ENCODE measurements around the gene C8A. TPM values are rescaled to one million over a fixed set of nuclear protein-coding genes. Genes with fewer than 3 reads are reported as not detected.

The C8A gene
- total and polyA plus RNA-seq, 2 of the 13 experiments (the other 11 are each of a cell fraction or from before 2014, with no cell fraction given): 10.5 to 15.0 TPM

- DNase-seq (ENCODE audit: low spot score): peak; percentile 67
- Histone ChIP-seq H3K27ac (ENCODE audit: extremely low read length, insufficient read depth, low read length) (no peak overlapping the region), H3K4me2 (ENCODE audit: low read depth, low read length) (no peak overlapping the region), H4K20me1 (ENCODE audit: insufficient read depth, low read length) (no peaks in the 10 kb centered on the region), H3K4me3 (replicated peaks in 1 of 3; ENCODE audit: insufficient read depth in 1 of 3, low read depth in 2 of 3, low read length in 3 of 3) (no peak overlapping the region), H3K9me3 (ENCODE audit: low read length) (no peaks in the 10 kb centered on the region), H2AFZ (ENCODE audit: low read length) (no peak overlapping the region), H3K4me1 (ENCODE audit: insufficient read depth, low read length) (peaks cover 49% of the 10 kb centered on the region), H3K27me3 (ENCODE audit: control insufficient read depth in 1 of 2, insufficient read depth in 2 of 2, low read length in 2 of 2) (no peaks in the 10 kb centered on the region), H3K79me2 (ENCODE audit: insufficient read depth, low read length) (no peaks in the 10 kb centered on the region), H3K9ac (ENCODE audit: insufficient read depth, low read depth, low read length) (no peak overlapping the region), H3K36me3 (replicated peaks in 1 of 2; ENCODE audit: control insufficient read depth in 1 of 2, insufficient read depth in 2 of 2, low read length in 2 of 2) (no peaks in the 10 kb centered on the region)
- no TSS peak for BruUV-seq (replicated peaks)
- in situ Hi-C loops (cut with HindIII; ENCODE audit: extremely low pct_ligation_motif_present, low pct_unique_long_range_greater_than_20kb) (loop anchor here (5.0 to 25.0 kb wide), 4 partner anchors 135 to 1205 kb away; partner anchors contain the start of gene C8B), intact Hi-C loops (cut with micrococcal nuclease; ENCODE audit: unreplicated experiment) (loop anchor here (1.0 to 2.0 kb wide), 4 partner anchors 136 to 509 kb away; no protein-coding TSS in a partner anchor)
- ChIA-PET CTCF (ENCODE audit: low intra/inter-chr PET ratio, low total read pairs) (interaction anchor here (0.6 to 4.3 kb wide), 7 partner anchors 134 to 509 kb away, joined by 3 to 51 read pairs (median 5); partner anchors contain the start of gene C8B), POLR2A (interaction anchor here (0.6 to 1.1 kb wide), 7 partner anchors 23 to 138 kb away, joined by 3 to 5 read pairs (median 4); partner anchors contain the start of genes C8A and C8B)
- WGBS (ENCODE audit: low lambda C conversion rate): 25% methylated on average over 8 of the region's 8 CpGs
- FAIRE-seq: peak; percentile 77
- peak; percentile 64 for ATAC-seq
- TF ChIP-seq SALL2 (CRISPR knock-in tag; IDR thresholded peaks at IDR 0.05) (no peak), ZBTB33 (CRISPR knock-in tag; IDR thresholded peaks at IDR 0.05) (peak; percentile 36; the same call in 1 of the 2 replicates), RAD21 (CRISPR knock-in tag; IDR thresholded peaks at IDR 0.05) (peak; percentile 90), ZNF142 (CRISPR knock-in tag; IDR thresholded peaks at IDR 0.05) (no peak), ZNF691 (CRISPR knock-in tag; IDR thresholded peaks at IDR 0.05; ENCODE audit: borderline replicate concordance, low read depth) (no peak), ZNF597 (CRISPR knock-in tag; IDR thresholded peaks at IDR 0.05) (no peak), CTCF (CRISPR knock-in tag; IDR thresholded peaks at IDR 0.05) (peak; percentile 89), JUND (CRISPR knock-in tag; IDR thresholded peaks at IDR 0.05) (no peak), ELF1 (CRISPR knock-in tag; IDR thresholded peaks at IDR 0.05) (0 out of 2 replicates have a peak, but pooled peaks have one; percentile 21), SRF (IDR thresholded peaks at IDR 0.05; ENCODE audit: low read depth, low read length) (no peak)
Observed at GRCh38 chr1:56831871-56832693, 22.5 kb upstream of the C8A start.

Data from HepG2 (cell line).